Measurements from ENCODE around the gene ATP6AP1. TPM values are rescaled to one million over a fixed set of nuclear protein-coding genes. Genes with fewer than 3 reads are reported as not detected.
A peak's percentile ranks its signal among the peaks of the same experiment; 100 is the strongest.
"Not testable (repeated sequence)": the region's sequence is repeated elsewhere in the genome, so short reads cannot be mapped to it uniquely, and the experiment has no call there.

The ATP6AP1 gene
- total RNA-seq, 2 experiments from 2014 or later, result 46.1 to 46.9 TPM

- H3K4me3 Mint-ChIP-seq; POLR2A ChIA-PET; CTCF ChIA-PET; H3K4me1 Mint-ChIP-seq; H3K27me3 Mint-ChIP-seq; H3K36me3 Mint-ChIP-seq (ENCODE audit: low read depth); H3K27ac Mint-ChIP-seq; H3K9me3 Mint-ChIP-seq; DNase-seq: not testable (repeated sequence)
These were observed 38.4 kb upstream of the ATP6AP1 start for GRCh38 chrX:154389812-154390747.

- H3K4me3 Mint-ChIP-seq, result peak overlapping the region; percentile 96
- POLR2A ChIA-PET, result not testable (repeated sequence)
These were observed 32.1 kb upstream of the ATP6AP1 start for GRCh38 chrX:154396363-154396762.

GRCh38 chrX:154396973-154397887 is 31.2 kb upstream of the ATP6AP1 start:
- Mint-ChIP-seq H3K9me3 (no peaks in the 10 kb centered on the region), H3K4me1 (peaks cover 13% of the 10 kb centered on the region), H3K4me3 (peak overlapping the region; percentile 96), H3K27me3 (no peaks in the 10 kb centered on the region), H3K36me3 (ENCODE audit: low read depth) (peaks cover 26% of the 10 kb centered on the region), H3K27ac (peak overlapping the region; percentile 100)
- DNase-seq, result peak; percentile 58
- ChIA-PET CTCF (interaction anchor here (0.5 to 2.8 kb wide), 4 partner anchors 16 to 127 kb away, joined by 3 to 10 read pairs (median 4); partner anchors contain the start of gene FLNA), POLR2A (interaction anchor here (0.6 to 1.1 kb wide), 2 partner anchors 15 to 422 kb away, joined by 3 to 4 read pairs; no protein-coding TSS in a partner anchor)

More at GRCh38 chrX:154396363-154396762, 32.1 kb upstream of the ATP6AP1 start:
- peak overlapping the region; percentile 9 for H3K27ac Mint-ChIP-seq
- DNase-seq, H3K9me3 Mint-ChIP-seq, H3K27me3 Mint-ChIP-seq: not testable (repeated sequence)
- CTCF ChIA-PET, result interaction anchor here (0.9 to 2.8 kb wide), 2 partner anchors 19 to 23 kb away, joined by 3 to 10 read pairs; partner anchors contain the start of gene FLNA
- H3K36me3 Mint-ChIP-seq (ENCODE audit: low read depth), result peaks cover 26% of the 10 kb centered on the region
- peaks cover 13% of the 10 kb centered on the region for H3K4me1 Mint-ChIP-seq

GRCh38 chrX:154397888-154398667 is 30.4 kb upstream of the ATP6AP1 start, which contains the start of gene RPL10:
RPL10 (plus strand) TSS chrX:154398377; CDS start chrX:154398520, 143 bp downstream.
- H3K9me3 Mint-ChIP-seq, result no peaks in the 10 kb centered on the region
- peaks cover 26% of the 10 kb centered on the region for H3K36me3 Mint-ChIP-seq (ENCODE audit: low read depth)
- H3K4me3 Mint-ChIP-seq, result peak within 1 kb of the TSS; percentile 96
- ChIA-PET POLR2A (interaction anchor here (0.6 to 1.2 kb wide), 3 partner anchors 14 to 423 kb away, joined by 3 to 4 read pairs (median 3); partner anchors contain the start of gene SLC10A3), CTCF (interaction anchor here (0.5 to 2.8 kb wide), 8 partner anchors 16 to 136 kb away, joined by 3 to 10 read pairs (median 3); partner anchors contain the start of gene FLNA)
- peak; percentile 91 for DNase-seq
- peak within 1 kb of the TSS; percentile 100 for H3K27ac Mint-ChIP-seq
- H3K27me3 Mint-ChIP-seq, result no peaks in the 10 kb centered on the region
- peaks cover 13% of the 10 kb centered on the region for H3K4me1 Mint-ChIP-seq

DNA sequence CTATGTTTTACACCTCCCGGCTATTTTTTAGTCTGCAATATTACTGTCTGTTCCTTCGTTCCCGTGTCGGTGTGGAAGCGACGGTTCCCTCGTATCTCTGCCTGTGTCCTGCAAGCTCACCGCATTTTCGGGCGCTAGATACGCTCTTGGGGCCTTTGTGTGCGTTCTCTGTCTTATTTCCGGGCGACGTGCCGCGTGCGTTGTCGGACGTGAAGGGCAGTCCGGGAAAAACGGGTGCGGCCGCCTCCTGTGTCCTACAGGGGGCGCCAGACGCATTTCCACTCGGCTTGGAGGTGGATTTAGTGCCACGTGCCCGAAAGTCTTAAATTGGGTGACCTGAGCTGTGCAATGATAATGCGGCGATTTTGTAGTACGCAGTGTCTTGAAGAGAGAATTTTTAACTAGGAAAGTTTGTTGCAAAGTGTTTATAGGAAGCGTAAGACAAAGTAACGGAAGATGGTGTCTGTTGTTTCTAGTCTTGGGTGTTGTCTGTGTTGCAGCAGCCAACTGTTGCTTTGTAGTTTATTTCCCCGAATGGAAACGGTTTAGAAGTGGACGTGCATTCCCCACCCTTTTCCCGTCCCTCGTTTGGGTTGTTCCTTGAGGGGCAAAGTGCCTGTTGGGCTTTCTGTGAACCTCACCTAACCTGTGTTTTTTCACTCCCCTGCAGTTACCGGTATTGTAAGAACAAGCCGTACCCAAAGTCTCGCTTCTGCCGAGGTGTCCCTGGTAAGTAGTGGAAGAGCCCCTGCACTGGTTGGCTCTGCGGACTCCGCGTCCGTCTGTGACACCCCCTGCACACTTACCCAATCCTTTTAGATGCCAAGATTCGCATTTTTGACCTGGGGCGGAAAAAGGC is 29.6 kb upstream of the ATP6AP1 start:
- H3K27me3 Mint-ChIP-seq, result no peaks in the 10 kb centered on the region
- H3K9me3 Mint-ChIP-seq, result no peaks in the 10 kb centered on the region
- H3K27ac Mint-ChIP-seq, result peak overlapping the region; percentile 100
- POLR2A ChIA-PET, result interaction anchor here (1.1 to 1.2 kb wide), 3 partner anchors 12 to 91 kb away, joined by 3 to 4 read pairs (median 4); partner anchors contain the start of genes SLC10A3 and TAFAZZIN
- peak; percentile 89 for DNase-seq
- CTCF ChIA-PET, result interaction anchor here (0.8 to 2.8 kb wide), 10 partner anchors 11 to 135 kb away, joined by 3 to 12 read pairs (median 3); partner anchors contain the start of gene FLNA
- H3K4me1 Mint-ChIP-seq, result peaks cover 13% of the 10 kb centered on the region
- peaks cover 26% of the 10 kb centered on the region for H3K36me3 Mint-ChIP-seq (ENCODE audit: low read depth)
- H3K4me3 Mint-ChIP-seq, result peak overlapping the region; percentile 96

- peak overlapping the region; percentile 96 for H3K4me3 Mint-ChIP-seq
- H3K4me1 Mint-ChIP-seq, result peaks cover 13% of the 10 kb centered on the region
- H3K36me3 Mint-ChIP-seq (ENCODE audit: low read depth), result peaks cover 26% of the 10 kb centered on the region
- CTCF ChIA-PET, result interaction anchor here (1.3 to 2.1 kb wide), 4 partner anchors 10 to 72 kb away, joined by 3 to 12 read pairs (median 3); no protein-coding TSS in a partner anchor
- peak overlapping the region; percentile 100 for H3K27ac Mint-ChIP-seq
- H3K27me3 Mint-ChIP-seq, result no peaks in the 10 kb centered on the region
- DNase-seq, result peak; percentile 40
- H3K9me3 Mint-ChIP-seq, result no peaks in the 10 kb centered on the region
- POLR2A ChIA-PET, result interaction anchor here (0.6 to 1.2 kb wide), 2 partner anchors 11 to 21 kb away, joined by 3 to 4 read pairs; partner anchors contain the start of gene TAFAZZIN
These were observed 28.7 kb upstream of the ATP6AP1 start for GRCh38 chrX:154399527-154400368.

- POLR2A ChIA-PET, H3K27me3 Mint-ChIP-seq, H3K9me3 Mint-ChIP-seq, DNase-seq: not testable (repeated sequence)
- Mint-ChIP-seq H3K4me3 (peak overlapping the region; percentile 13), H3K4me1 (peaks cover 13% of the 10 kb centered on the region), H3K36me3 (ENCODE audit: low read depth) (peaks cover 26% of the 10 kb centered on the region), H3K27ac (peak overlapping the region; percentile 73)
- CTCF ChIA-PET, result interaction anchor here (1.7 to 2.1 kb wide), 2 partner anchors 10 to 20 kb away, joined by 3 to 12 read pairs; no protein-coding TSS in a partner anchor
These were observed 28.1 kb upstream of the ATP6AP1 start for GRCh38 chrX:154400369-154400817.

DNA sequence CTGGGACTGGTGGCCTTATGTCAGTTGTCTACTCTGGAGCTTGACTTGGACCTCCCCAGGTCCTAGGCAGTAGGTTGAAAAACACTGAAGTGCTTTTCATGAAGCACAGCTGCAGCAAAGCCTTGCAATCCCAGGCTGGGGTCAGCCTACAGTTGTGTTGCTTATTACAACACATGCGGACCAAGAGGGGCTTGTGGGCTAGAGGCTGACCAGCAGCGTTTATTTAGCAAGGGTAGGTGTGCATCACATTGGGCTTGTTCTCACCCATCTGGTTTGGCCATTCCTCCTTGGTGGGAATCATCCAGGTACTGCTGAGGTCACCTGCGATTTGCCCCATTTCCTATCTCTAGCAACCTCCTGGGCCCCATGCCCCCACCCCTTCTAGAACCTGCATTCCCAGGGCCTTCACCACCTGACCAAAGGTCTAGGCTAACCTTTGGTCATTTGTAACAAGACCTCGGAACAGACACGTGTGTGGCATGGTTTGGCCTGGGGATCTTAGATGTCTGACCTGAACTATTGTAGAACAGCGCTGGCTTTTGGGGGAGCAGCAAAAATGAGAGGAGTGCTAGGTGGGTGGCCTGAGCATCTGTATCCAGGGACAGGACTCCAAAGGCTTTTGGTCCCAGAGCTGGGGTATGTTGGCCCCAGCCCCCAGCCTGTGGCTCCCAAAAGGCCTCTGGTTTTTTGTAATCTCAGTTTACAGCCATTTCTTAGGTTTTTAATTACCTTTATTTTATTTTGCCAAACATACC is 27.3 kb upstream of the ATP6AP1 start:
- H3K9me3 Mint-ChIP-seq, result no peaks in the 10 kb centered on the region
- peaks cover 26% of the 10 kb centered on the region for H3K36me3 Mint-ChIP-seq (ENCODE audit: low read depth)
- CTCF ChIA-PET, result interaction anchor here (0.6 to 2.1 kb wide), 2 partner anchors 9 to 75 kb away, joined by 6 to 12 read pairs; no protein-coding TSS in a partner anchor
- peaks cover 13% of the 10 kb centered on the region for H3K4me1 Mint-ChIP-seq
- peak overlapping the region; percentile 40 for H3K4me3 Mint-ChIP-seq
- H3K27me3 Mint-ChIP-seq, result no peaks in the 10 kb centered on the region
- no peak for DNase-seq
- POLR2A ChIA-PET, result no interaction called here
- peak overlapping the region; percentile 73 for H3K27ac Mint-ChIP-seq

GRCh38 chrX:154401918-154402621 is 26.4 kb upstream of the ATP6AP1 start:
- H3K27me3 Mint-ChIP-seq, result no peaks in the 10 kb centered on the region
- ChIA-PET POLR2A (no interaction called here), CTCF (interaction anchor here (0.6 kb wide), 2 partner anchors 12 to 74 kb away, joined by 3 to 6 read pairs; no protein-coding TSS in a partner anchor)
- peak overlapping the region; percentile 36 for H3K27ac Mint-ChIP-seq
- H3K4me1 Mint-ChIP-seq, result peaks cover 12% of the 10 kb centered on the region
- DNase-seq, result no peak
- H3K9me3 Mint-ChIP-seq, result no peaks in the 10 kb centered on the region
- H3K36me3 Mint-ChIP-seq (ENCODE audit: low read depth), result peaks cover 26% of the 10 kb centered on the region
- no peak overlapping the region for H3K4me3 Mint-ChIP-seq

All from activated CD4-positive, alpha-beta T cell treated with anti-CD3 and anti-CD28 coated beads, Interleukin-2, amount 10 ng/mL, durations not matched to agents 7 days and 5 days (primary cell).